Renal cortical epithelial cell (primary cell): ENCODE data around the gene UBXN2A. TPM values are rescaled to one million over a fixed set of nuclear protein-coding genes. Genes with fewer than 3 reads are reported as not detected.
"Not testable (repeated sequence)": the region's sequence is repeated elsewhere in the genome, so short reads cannot be mapped to it uniquely, and the experiment has no call there.

ENCODE experiments used
- DNase-seq: peaks from one replicate; pipeline ENCODE4 v3.0.0-alpha.2; 2011; ENCODE audit warnings: low read depth
- total RNA-seq: library from RNA; depleted of rRNA; stranded (reverse); fragments of >200 nt; gene quantifications from 2 replicates; pipeline ENCODE4 v1.2.3, GENCODE V29; 2014

The UBXN2A gene
- total RNA-seq, 1 donor from 2014 or later, result 20.7 TPM

DNA sequence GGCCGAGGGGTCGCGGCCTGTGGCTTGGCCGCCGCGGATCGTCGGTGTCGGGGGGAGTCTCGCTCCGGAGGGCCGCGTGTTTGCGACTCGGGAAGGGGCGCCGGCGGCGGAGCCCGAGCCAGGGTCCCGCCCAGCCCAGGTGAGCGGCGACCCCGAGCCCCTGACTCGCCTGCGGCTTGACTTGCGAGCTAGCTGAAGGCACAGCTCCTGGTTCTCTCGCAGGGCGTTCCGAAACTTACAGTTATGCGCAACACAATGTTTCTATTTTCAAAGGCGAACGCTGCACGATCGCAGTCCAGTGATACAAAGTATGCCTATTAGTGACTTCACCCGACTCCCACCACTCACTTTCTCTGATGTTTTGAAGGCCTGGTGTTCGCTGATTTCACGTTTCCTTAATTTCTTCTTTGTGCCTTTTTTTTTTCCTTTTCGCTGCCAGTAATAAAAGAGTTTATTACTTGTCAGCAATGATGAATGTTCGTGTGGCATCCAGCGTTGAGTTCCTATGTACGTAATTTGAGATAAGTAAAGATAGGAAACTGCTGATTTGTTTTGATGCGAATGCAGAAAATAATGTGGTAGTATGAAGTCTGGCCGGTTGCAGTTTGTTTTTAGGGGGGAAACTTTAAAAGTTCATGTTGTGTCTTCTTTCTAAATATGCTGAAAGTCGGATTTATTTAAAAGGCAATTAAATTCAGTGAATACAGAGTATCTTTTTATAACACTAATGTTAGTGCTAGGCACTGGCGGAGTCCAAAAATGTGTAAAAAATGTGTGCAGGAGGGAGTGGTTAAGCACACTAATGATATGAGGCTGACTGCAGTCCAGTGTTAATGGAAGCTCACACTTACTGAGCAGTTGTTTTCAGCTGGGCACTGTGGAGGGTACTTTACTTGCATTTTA lies 706 bp downstream of the UBXN2A start:
- DNase-seq, result peak; percentile 23

DNA sequence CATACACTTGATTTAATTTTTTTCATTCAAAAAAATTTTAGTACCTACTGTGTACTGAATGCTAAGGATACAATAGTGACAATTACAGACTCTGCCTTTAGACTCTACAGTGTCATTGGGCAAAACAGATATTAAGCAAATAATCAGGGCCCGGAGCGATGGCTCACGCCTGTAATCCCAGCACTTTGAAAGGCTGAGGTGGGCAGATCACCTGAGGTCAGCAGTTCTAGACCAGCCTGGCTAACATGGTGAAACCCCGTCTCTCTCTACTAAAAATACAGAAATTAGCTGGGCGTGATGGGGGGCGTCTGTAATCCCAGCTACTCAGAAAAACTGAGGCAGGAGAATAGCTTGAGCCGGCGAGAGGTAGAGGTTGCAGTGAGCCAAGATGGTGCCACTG lies 1.4 kb downstream of the UBXN2A start:
- DNase-seq, result no peak

DNA sequence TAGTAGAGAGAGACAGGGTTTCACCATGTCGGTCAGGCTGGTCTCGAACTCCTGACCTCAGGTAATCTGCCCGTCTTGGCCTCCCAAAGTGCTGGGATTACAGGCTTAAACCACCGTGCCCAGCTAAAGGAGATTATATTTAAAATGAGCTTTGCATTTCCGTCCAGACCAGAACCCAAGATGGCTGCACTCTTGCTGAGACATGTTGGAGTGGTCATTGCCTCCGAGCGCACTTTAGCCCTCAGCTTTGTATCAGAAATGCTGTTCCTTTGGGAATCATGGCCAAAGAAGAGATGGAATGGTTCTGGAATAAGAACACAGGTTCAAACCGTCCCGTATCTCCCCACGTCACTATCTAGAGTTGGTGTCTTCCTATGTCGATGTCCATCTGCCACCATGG lies 3.4 kb downstream of the UBXN2A start:
- DNase-seq, result no peak

DNA sequence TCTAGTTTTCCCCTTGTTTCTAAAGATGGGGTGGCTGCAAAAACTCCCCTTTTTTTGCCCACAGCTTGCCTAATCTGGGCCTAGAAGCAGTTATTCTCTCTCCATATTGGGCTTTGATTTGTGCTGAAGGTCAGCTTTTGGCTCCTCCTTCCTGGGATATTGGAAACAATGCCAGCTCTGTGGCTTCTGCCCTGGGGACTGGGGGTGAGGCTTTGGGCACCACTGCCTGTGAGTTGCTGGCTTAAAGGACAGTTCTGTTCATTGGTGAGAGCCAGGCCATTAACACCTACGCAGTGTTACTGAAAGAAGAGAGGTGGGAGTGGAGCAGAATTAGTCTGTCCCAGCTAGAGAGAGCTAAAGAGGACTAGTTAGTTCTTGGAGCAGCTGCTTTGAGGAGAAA lies 4.3 kb downstream of the UBXN2A start:
- DNase-seq, result peak; percentile 31

DNA sequence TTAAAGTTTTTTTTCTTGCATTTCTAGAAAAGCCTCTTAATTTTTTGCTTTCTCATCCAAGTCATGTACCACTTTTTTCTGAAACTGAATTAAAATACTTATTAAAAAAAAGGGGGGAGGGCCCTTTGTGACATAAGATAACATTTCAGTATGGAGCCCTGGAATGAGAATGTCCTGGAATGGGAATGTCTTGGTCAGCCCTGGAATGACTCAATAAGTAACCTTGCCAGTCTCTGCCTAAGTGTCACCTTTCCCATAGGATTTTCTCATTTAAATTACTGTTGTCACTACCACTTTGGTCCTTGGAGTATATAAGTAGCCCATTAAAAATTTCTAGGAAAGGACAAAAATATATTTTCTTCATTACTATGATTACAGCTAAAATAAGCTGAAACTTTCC lies 4.7 kb downstream of the UBXN2A start:
- peak; percentile 15 for DNase-seq

DNA sequence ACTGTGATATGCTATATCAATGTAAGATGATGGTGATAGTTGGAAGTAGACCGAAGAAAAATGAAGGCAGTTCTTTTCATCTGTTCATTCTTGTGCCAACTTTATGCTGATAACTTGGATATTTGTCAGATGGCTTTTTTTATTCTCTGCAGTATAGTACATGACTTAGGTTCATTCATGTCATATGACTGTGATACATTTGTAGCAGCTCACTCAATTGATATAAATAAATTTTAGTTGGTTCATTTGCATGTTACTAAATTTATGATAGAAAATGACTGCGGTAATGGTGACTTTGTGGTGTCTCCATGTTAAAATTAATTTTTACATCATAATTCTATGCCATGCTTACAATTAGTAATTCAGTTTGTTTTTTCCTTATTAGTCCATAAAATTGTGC lies 7.1 kb downstream of the UBXN2A start:
- no peak for DNase-seq

DNA sequence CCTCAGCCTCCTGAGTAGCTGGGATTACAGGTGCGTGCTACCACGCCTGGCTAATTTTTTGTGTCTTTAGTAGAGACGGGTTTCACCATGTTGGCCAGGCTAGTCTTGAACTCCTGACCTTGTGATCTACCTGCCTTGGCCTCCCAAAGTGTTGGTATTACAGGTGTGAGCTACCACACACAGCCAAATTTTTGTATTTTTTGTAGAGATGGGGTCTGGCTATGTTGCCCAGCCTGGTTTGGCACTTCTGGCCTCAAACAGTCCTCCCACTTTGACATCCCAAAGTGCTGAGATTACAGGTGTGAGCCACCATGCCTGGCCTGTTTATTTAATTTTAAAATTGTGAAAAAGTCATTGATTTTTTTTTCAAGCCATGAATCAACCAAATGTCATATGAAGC lies 12.3 kb downstream of the UBXN2A start:
- DNase-seq, result not testable (repeated sequence)

DNA sequence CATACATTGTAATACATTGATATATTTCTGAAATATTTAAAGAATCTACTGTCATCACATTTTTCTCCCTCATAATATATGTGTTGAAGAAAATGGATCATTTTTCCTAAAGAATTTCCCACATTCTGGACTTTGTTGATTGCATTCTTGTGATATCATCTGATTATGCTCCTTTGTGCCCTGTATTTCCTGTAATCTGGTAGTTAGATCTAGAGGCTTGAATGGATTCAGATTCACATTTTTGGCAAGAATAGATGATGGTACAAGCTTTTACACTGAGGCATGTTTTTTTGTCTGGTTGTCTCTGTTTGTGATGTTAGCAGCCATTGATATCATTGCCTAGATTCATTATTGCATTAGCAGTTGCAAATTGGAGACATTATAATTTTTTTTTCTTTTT lies 13.4 kb downstream of the UBXN2A start:
- no peak for DNase-seq

DNA sequence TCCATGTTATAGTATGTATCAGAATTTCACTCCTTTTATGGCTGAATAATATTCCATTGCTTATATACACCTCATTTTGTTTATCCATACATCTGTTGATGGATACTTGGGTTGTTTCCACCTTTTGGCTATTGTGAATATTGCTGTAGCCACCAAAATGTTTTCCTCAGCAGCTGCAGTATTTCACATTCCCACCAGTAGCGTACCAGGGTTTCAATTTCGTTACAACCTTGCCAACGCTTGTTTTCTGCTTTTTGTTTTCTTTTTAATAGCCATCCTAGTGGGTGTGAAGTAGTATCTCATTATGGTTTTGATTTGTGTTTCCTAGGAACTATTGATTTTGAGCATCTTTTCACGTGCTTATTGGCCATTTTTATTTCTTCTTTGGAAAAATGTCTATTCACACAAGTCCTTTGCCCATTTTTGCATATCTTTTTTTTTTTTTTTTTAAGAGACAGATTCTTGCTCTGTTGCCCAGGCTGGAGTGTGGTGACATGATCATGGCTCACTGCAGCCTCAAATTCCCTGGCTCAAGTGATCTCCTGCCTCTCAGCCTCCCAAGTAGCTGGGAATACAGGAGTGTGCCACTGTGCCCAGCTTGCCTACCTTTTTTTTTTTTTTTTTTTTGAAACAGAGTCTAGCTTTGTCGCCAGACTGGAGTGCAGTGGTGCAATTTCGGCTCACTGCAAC lies 14.2 kb downstream of the UBXN2A start:
- no peak for DNase-seq

DNA sequence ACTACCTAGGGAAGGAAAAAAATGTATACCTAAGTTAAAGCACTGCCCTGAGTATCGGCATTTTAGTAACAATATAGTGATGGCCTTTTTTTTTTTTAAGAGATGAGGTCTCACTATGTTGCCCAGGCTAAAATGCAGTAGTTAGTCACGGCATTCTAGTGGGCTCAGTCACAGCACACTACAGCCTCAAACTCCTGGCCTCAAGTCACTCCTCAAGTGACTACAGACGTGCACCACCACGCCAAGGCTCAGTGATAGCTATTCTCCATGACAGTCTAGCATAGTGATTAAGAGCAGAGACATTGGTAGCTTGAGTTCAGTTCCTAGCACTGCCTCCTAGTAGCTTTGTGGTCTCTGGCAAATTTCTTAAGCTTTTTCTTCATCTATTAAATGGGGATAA lies 27.6 kb downstream of the UBXN2A start:
- DNase-seq, result no peak

DNA sequence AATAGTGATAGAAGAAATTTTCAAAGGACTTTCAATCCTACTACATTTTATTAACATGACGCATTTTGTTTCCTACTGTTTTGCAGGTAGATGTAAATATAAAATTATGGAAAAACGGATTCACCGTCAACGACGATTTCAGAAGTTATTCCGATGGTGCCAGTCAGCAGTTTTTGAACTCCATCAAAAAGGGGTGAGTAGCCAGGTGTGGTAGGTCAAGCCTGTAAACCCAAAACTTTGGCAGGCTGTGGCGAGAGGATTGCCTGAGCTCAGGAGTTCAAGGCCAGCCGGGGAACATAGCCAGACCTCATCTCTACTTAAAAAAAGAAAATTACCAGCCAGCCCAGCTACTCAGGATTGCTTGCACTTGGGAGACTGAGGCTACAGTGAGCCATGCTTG lies 36.6 kb downstream of the UBXN2A start:
- no peak for DNase-seq

DNA sequence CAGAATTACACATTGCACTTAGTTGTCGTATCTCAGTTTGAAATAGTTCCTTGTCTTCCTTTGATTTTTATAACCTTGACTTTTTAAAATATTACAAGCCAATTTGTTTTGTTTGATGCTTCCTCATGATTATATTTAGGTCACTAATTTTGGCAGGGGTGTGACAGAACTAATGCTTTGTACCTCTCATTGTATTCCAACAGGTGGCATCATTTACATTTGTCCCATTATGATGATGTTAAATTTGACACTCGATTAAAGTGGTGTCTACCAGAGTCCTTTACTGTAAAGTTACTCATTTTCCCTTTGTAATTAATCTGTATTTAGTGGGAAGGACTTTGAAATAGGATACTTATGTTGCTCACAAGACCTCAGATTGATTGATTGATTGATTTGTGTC lies 48.1 kb downstream of the UBXN2A start:
- peak; percentile 40 for DNase-seq

DNA sequence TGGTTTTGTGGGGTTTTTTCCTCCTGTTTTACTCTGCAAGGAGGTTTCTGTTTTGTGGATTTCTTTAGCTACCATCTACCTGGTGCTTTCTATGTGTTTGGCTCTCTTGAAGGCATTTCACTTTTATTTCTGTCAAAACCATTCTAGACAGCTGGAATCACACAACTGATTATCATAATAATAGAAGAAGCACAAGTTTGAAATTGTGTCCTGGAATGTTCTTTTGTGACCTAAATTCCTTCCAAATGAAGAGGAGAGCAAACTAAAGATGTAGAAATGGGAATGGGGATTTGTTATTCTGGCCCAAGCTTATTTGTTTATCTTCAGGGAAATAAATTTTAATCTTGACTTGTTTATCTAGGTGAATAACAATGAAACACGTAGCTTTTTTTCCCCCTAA lies 52.7 kb downstream of the UBXN2A start:
- DNase-seq, result peak; percentile 22

DNA sequence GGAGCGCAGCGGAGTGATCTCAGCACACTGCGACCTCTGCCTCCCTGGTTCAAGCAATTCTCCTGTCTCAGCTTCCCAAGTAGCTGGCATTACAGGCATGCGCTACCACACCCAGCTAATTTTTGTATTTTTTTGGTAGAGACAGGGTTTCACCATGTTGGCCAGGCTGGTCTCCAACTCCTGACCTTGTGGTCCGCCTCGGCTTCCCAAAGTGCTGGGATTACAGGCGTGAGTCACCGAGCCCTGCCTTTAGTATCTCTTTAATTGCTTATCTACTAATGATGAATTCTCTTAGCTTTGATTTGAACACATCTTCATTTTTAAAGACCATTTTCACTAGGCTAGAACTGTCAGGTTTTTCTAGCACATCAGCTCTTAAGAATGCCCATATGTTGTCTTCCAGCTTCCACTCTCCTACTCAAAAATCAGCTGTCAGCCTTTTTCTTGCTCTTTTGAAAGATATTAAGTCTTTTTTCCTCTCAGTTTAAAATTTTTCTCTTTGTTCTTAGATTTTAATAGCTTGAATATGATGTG lies 53.5 kb downstream of the UBXN2A start:
- DNase-seq, result no peak

DNA sequence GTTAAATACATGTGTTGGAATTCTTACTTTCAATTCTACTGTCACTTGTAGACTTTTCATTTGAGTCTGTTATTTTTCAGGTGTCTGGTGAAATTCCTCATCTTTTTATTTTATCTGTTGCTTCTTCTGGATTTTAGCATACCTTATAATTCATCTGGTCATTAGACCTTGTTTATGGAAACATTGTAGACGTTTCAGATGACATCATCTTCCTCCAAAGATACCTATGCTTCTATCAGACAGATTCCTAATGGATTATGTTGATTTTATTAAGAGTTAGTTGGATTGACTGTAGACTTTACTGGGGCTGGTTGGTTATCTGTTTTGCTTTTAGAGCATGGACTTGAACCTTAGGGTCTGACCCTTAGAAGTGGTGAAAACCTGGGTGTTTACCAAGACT lies 54.3 kb downstream of the UBXN2A start:
- no peak for DNase-seq

DNA sequence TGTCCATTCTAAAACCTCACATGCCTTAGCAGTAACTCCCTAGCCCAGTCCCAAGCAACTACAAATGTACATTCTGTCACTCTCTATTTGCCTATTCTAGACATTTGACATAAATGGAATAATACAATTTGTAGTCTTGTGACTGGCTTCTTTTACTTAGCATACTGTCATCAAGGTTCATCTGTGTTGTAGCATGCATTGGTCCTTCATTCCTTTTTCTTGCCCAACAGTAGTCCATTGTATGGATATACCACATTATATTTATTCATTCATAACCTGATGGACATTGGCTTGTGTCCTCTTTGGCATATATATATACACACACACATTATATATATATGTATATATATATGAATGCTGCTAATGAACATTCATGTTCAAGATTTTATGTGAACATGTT lies 67.4 kb downstream of the UBXN2A start:
- DNase-seq, result no peak

DNA sequence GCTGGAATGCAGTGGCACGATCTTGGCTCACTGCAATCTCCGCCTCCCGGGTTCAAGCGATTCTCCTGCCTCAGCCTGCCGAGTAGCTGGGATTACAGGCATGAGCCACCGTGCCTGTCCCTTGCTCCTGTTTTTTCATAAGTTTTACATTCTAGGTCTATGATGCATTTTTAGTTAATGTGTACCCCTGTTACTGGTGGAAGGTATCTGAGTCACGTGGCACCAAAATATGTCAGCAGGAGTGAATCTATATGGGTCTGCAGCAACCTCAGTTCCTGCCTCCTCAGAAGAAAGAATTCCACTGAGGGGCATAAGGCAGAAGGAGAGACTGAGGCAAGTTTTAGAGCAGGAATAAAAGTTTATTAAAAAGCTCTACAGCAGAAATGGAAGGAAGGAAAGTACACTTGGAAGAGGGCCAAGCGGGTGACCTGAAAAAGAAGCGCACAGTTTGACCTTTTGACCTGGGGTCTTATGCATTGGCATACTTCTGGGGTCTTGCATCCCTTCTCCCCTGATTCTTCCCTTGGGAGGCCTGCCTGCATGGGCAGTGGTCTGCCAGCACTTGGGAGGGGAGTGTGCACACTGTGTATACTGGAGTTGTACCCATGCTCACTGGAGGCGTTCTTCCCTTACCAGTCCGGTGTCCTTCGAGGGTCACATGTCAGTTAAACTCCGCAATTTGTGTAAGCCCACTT lies 68.6 kb downstream of the UBXN2A start:
- DNase-seq, result peak; percentile 58

DNA sequence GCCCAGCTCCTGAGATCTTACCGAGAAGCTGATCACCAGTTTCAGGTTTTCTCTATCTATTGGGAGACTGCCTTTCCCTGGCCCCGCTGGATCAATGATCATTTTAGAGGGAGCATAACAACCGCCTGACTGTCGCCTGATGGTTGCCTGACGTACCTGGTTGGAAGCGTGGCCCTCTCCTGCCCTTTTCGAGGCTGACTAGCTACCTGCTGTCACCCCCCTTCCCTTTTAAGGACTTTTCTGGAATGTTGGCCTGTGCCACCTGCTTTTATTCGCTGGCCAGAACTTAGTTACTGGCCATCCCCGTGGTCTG lies 69.1 kb downstream of the UBXN2A start:
- DNase-seq, result no peak

DNA sequence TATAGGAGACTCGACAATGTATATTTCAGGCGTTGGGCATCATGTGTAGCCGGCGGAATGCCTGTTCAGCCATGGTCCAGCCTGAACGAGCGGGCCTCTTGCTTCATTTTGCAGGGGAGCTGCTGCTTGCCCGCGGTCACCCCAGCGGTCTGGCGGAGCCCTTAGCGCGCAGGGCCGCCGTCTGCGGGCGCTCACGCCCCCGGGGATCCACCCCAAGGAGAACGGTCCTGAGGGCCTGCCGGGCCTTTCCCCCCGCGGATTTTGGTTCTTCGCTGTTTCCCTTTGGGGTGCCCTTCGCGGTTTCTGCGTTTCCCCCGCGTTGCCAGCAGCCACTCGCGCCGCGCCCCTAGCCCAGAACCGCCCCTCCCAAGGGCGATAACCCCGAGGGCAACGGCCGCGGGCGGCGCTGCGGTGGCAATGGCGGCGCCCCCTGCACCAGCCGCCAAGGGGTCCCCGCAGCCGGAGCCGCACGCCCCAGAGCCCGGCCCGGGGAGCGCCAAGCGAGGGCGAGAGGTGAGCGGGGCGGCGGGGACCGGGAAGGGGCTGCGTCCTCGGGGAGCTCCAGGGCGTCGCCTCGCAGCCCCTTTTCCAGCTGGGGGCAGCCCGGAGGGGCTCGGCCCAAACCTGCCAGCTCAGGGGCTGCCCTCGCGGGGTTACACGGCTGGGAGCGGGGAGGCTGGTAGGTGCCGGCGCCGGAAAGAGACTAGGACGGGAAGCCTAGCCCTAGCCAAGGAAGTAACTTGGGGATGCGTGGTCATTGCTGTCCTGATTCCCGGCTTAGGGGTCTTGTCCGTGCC lies 69.6 kb downstream of the UBXN2A start, which contains the start of gene MFSD2B:
TSS of gene MFSD2B (plus strand) at position 406 of the 797 bp plus-strand sequence. CDS start at position 418, 12 bp downstream.
- no peak for DNase-seq

DNA sequence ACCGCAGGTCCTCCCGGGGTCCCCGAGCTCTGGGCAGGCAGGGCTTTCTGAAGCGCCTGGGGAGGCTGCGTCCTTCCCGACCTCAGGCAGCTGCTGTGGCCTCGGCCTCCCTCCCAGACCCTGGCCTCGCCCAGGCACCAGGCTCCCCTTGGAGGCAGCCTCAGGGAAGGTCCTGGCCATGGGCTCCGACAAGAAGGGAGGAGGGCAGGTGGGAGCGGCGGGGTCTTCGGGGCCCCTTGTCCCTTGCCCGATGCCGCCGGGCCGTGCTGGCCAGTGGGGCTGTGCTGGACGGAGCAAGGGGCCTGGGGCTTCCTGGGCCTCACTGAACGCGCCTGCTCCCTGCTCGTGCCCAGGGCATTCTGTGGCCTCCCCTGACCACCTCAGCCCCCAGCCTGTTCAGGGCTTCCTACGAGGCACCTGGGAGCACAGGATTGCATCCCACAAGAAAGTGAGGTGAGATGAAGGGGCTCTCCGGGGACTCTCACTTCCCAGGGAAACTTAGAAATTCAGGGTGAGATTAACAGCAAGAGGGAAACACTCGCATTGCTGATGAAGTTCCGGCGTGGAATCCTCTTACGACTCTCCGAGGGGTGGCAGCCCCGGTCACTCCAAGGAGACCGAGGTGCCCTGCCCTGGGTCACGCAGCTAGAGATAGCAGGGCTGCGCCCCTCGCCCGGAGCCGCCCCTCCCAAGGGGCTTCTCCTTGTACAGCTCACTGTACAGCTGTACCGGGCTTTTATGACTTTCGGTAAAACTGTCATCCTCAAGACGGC lies 70.4 kb downstream of the UBXN2A start:
- no peak for DNase-seq
